BE2C (cell line): ENCODE results near the gene PTK6.
A peak's percentile ranks its signal among the peaks of the same experiment; 100 is the strongest.

Experiments
- DNase-seq: peaks from one replicate; pipeline ENCODE4 v3.0.0-alpha.2; 2020
- H3K27me3 ChIP-seq: fragments of 250-450 bp; sonication (Bioruptor Pico); 2 replicates; pipeline ENCODE4 v1.5.1; 2020; ENCODE audit warnings: mild to moderate bottlenecking
- H3K36me3 ChIP-seq: fragments of 250-450 bp; sonication (Bioruptor Pico); 2 replicates; pipeline ENCODE4 v1.5.1; 2020; ENCODE audit warnings: mild to moderate bottlenecking
- H3K4me1 ChIP-seq: fragments of 250-450 bp; sonication (Bioruptor Pico); 2 replicates; pipeline ENCODE4 v1.5.1; 2020
- H3K4me3 ChIP-seq: 2 replicates; pipeline ENCODE4 v1.5.1; 2011; ENCODE audit warnings: low read depth, low read length
- H3K9me3 ChIP-seq: fragments of 250-450 bp; sonication (Bioruptor Pico); 2 replicates; pipeline ENCODE4 v1.5.1; 2020
- CTCF ChIP-seq: IDR thresholded peaks from 2 replicates; pipeline ENCODE4 v1.5.1; 2012; ENCODE audit warnings: mild to moderate bottlenecking, low read depth, low read length

Gene PTK6

GRCh38 chr20:63553933-63554290 is 16.7 kb upstream of the PTK6 start, which contains the start of gene FNDC11:
TSS of gene FNDC11 (plus strand) at chr20:63554159. CDS start at chr20:63555664, 1,505 bp downstream.
- H3K27me3 ChIP-seq, result no peaks in the 10 kb centered on the region
- peaks cover 9% of the 10 kb centered on the region; the same call in 1 of the 2 replicates for H3K4me1 ChIP-seq
- no peaks in the 10 kb centered on the region for H3K9me3 ChIP-seq
- peak; percentile 80 for DNase-seq
- H3K4me3 ChIP-seq, result peak within 1 kb of the TSS; percentile 66
- H3K36me3 ChIP-seq, result no peaks in the 10 kb centered on the region
- no peak for TF ChIP-seq CTCF

- TF ChIP-seq CTCF, result no peak
- Histone ChIP-seq H3K4me3 (peak overlapping the region; percentile 66), H3K36me3 (no peaks in the 10 kb centered on the region), H3K27me3 (no peaks in the 10 kb centered on the region), H3K9me3 (no peaks in the 10 kb centered on the region), H3K4me1 (peaks cover 9% of the 10 kb centered on the region; the same call in 1 of the 2 replicates)
- DNase-seq, result peak; percentile 95
Measured at GRCh38 chr20:63553251-63553932, 16.2 kb upstream of the PTK6 start.

GRCh38 chr20:63552481-63553249 is 15.5 kb upstream of the PTK6 start:
- Histone ChIP-seq H3K27me3 (no peaks in the 10 kb centered on the region), H3K4me3 (no peak overlapping the region), H3K4me1 (peaks cover 9% of the 10 kb centered on the region; the same call in 1 of the 2 replicates), H3K9me3 (no peaks in the 10 kb centered on the region), H3K36me3 (no peaks in the 10 kb centered on the region)
- no peak for TF ChIP-seq CTCF
- DNase-seq, result no peak

GRCh38 chr20:63551068-63551467 is 13.9 kb upstream of the PTK6 start:
- no peaks in the 10 kb centered on the region for H3K9me3 ChIP-seq
- no peak for TF ChIP-seq CTCF
- peaks cover 9% of the 10 kb centered on the region; the same call in 1 of the 2 replicates for H3K4me1 ChIP-seq
- H3K27me3 ChIP-seq, result no peaks in the 10 kb centered on the region
- no peak overlapping the region for H3K4me3 ChIP-seq
- H3K36me3 ChIP-seq, result no peaks in the 10 kb centered on the region
- peak; percentile 60 for DNase-seq

GRCh38 chr20:63549679-63550282 is 12.6 kb upstream of the PTK6 start:
- Histone ChIP-seq H3K4me3 (no peak overlapping the region), H3K27me3 (no peaks in the 10 kb centered on the region), H3K4me1 (peaks cover 9% of the 10 kb centered on the region; the same call in 1 of the 2 replicates)

More at GRCh38 chr20:63549679-63550282, 12.6 kb upstream of the PTK6 start:
- no peak for DNase-seq
- TF ChIP-seq CTCF, result no peak
- no peaks in the 10 kb centered on the region for H3K36me3 ChIP-seq
- H3K9me3 ChIP-seq, result no peaks in the 10 kb centered on the region
